Thoracic aorta (tissue), 2 donors: ENCODE results near the gene BCOR. TPM values are rescaled to one million over a fixed set of nuclear protein-coding genes. Genes with fewer than 3 reads are reported as not detected.

Experiments
- ATAC-seq: fragments of 150-250 bp; one replicate; pipeline ENCODE4 v1.8.0; 2017; ENCODE audit warnings: low read depth; ENCODE audit not compliant: insufficient number of reproducible peaks, low FRiP score
- DNase-seq: peaks from one replicate; pipeline ENCODE4 v3.0.0-alpha.2; 2020; ENCODE audit warnings: low spot score
- H3K27ac ChIP-seq, 2 donors: fragments of 200-600 bp; sonication (generic); 1 replicate in 1 of 2; 2 replicates in 1 of 2; pipeline ENCODE4 v1.5.1; 2016; ENCODE audit warnings: mild to moderate bottlenecking in 2 of 2, moderate library complexity in 2 of 2
- H3K27me3 ChIP-seq: fragments of 200-600 bp; sonication (generic); replicated peaks from 2 replicates; pipeline ENCODE4 v1.6.0; 2016; ENCODE audit warnings: mild to moderate bottlenecking; ENCODE audit not compliant: insufficient read depth
- H3K36me3 ChIP-seq: fragments of 200-600 bp; sonication (generic); one replicate; pipeline ENCODE4 v1.5.1; 2016
- H3K4me1 ChIP-seq, 2 donors: fragments of 200-600 bp; sonication (generic); 1 replicate in 1 of 2; 2 replicates in 1 of 2; pipeline versions ENCODE4 v1.5.1 to v1.6.0; 2016; ENCODE audit warnings: low read depth in 2 of 2, mild to moderate bottlenecking in 1 of 2; ENCODE audit not compliant: control insufficient read depth in 1 of 2
- H3K4me3 ChIP-seq: fragments of 200-600 bp; sonication (generic); 2 replicates; pipeline ENCODE4 v1.5.1; 2016; ENCODE audit warnings: mild to moderate bottlenecking
- H3K9me3 ChIP-seq: fragments of 200-600 bp; sonication (generic); 2 replicates; pipeline ENCODE4 v1.5.1; 2016
- total RNA-seq, 2 donors: library from RNA; depleted of rRNA; stranded (reverse); fragments of >200 nt; gene quantifications; one replicate each; pipeline versions ENCODE4 v1.1.0 to v1.2.3, GENCODE V29; 2016
- TF ChIP-seq, protein P1 (sequence below): fragments of 200-600 bp; sonication (generic); IDR thresholded peaks from one replicate; pipeline ENCODE4 v1.5.1; 2019; ENCODE audit warnings: antibody characterized with exemption

The BCOR gene
- total RNA-seq, 2 donors from 2014 or later, result 28.6 to 30.7 TPM

- H3K27me3 ChIP-seq, result no peaks in the 10 kb centered on the region
- no peak for ATAC-seq
Measured at GRCh38 chrX:40065296-40066046, 32.3 kb downstream of the BCOR start.

DNA sequence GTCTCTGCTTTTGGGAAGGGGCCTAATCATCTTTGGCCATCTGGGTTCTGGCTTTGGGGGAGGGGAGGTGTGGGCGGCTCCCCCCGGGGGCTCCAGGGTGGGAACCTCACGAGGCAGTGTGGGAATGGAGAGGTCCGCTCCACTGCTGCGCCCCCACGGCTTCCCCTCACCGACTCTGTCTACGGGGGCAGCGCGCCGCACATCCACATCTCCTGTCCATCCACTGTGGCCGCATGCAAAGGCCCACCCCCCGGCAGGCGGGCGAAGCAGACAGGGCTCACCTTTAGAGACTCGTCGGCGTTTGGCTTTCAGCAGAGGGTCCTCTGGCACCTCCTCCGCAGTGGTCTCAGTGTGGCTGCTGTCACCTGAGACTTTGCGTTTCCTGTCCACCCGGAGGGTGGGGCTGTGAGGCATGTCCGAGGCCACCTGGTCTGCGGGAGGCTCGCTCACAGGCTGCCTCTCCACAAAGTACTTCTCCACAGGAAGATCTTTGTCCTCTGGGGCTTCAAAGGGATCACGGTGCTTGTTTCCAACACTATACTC lies 33.6 kb downstream of the BCOR start:
- H3K36me3 ChIP-seq, result peaks cover 10% of the 10 kb centered on the region
- no peak for DNase-seq
- no peak for ATAC-seq

More at GRCh38 chrX:40065296-40066046, 32.3 kb downstream of the BCOR start:
- Histone ChIP-seq H3K4me3 (no peak overlapping the region), H3K27ac (no peak overlapping the region), H3K9me3 (no peaks in the 10 kb centered on the region), H3K4me1 (no peaks in the 10 kb centered on the region), H3K36me3 (peaks cover 19% of the 10 kb centered on the region)
- no peak for DNase-seq
- TF ChIP-seq, protein P1, sequence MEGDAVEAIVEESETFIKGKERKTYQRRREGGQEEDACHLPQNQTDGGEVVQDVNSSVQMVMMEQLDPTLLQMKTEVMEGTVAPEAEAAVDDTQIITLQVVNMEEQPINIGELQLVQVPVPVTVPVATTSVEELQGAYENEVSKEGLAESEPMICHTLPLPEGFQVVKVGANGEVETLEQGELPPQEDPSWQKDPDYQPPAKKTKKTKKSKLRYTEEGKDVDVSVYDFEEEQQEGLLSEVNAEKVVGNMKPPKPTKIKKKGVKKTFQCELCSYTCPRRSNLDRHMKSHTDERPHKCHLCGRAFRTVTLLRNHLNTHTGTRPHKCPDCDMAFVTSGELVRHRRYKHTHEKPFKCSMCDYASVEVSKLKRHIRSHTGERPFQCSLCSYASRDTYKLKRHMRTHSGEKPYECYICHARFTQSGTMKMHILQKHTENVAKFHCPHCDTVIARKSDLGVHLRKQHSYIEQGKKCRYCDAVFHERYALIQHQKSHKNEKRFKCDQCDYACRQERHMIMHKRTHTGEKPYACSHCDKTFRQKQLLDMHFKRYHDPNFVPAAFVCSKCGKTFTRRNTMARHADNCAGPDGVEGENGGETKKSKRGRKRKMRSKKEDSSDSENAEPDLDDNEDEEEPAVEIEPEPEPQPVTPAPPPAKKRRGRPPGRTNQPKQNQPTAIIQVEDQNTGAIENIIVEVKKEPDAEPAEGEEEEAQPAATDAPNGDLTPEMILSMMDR, result no peak

DNA sequence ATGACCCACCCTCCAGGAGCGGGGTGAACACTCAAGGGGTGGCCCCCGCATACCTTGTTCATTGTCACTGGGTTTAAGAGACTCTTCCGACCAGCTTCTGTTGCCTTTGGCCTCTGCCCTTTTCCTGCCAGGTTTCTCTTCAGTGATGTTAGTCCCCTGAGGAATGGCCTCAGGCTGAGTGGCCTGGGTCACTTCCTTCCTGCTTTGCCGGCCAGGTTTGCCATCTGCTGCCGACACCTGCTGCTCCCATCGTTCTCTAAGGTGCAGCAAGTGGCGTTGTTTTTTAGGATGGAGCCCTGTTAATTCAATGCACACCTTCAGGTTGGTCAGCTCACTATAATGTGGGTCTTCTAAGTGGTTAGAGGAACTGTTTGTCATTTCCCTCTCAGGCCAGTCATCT lies 34.2 kb downstream of the BCOR start:
- H3K36me3 ChIP-seq, result peaks cover 10% of the 10 kb centered on the region
- H3K27me3 ChIP-seq, result no peaks in the 10 kb centered on the region
- no peak overlapping the region for H3K4me3 ChIP-seq
- ATAC-seq, result no peak
- no peak overlapping the region for H3K27ac ChIP-seq
- no peak for DNase-seq
- TF ChIP-seq, protein P1, result no peak
- no peaks in the 10 kb centered on the region for H3K4me1 ChIP-seq
- no peaks in the 10 kb centered on the region for H3K9me3 ChIP-seq

More for the DNA sequence above, 33.6 kb downstream of the BCOR start:
- H3K4me3 ChIP-seq, result no peak overlapping the region
- H3K27me3 ChIP-seq, result no peaks in the 10 kb centered on the region
- H3K4me1 ChIP-seq, result no peaks in the 10 kb centered on the region
- H3K9me3 ChIP-seq, result no peaks in the 10 kb centered on the region
- H3K27ac ChIP-seq, result no peak overlapping the region
- TF ChIP-seq, protein P1, result no peak

- H3K9me3 ChIP-seq, result no peaks in the 10 kb centered on the region
- TF ChIP-seq, protein P1, result no peak
- H3K27me3 ChIP-seq, result no peaks in the 10 kb centered on the region
- DNase-seq (no peak), ATAC-seq (no peak)
- no peak overlapping the region for H3K27ac ChIP-seq
- H3K36me3 ChIP-seq, result peaks cover 10% of the 10 kb centered on the region
- H3K4me3 ChIP-seq, result no peak overlapping the region
- no peaks in the 10 kb centered on the region for H3K4me1 ChIP-seq
Measured at GRCh38 chrX:40062525-40063155, 35.1 kb downstream of the BCOR start.

GRCh38 chrX:40061871-40062524 lies 35.8 kb downstream of the BCOR start:
- H3K36me3 ChIP-seq, result peaks cover 10% of the 10 kb centered on the region
- no peaks in the 10 kb centered on the region for H3K27me3 ChIP-seq
- no peaks in the 10 kb centered on the region for H3K9me3 ChIP-seq
- H3K27ac ChIP-seq, result no peak overlapping the region
- ATAC-seq, result no peak
- no peak overlapping the region for H3K4me3 ChIP-seq
- no peak for DNase-seq
- TF ChIP-seq, protein P1, result no peak
- no peaks in the 10 kb centered on the region for H3K4me1 ChIP-seq
